Glutamatergic neuron (in vitro differentiated cells): ENCODE data around the gene APOH. TPM values are rescaled to one million over a fixed set of nuclear protein-coding genes. Genes with fewer than 3 reads are reported as not detected.

ENCODE experiments used
- DNase-seq: peaks from one replicate; pipeline ENCODE4 v3.0.0; 2022
- H3K27ac Mint-ChIP-seq: one replicate; pipeline ENCODE4 v1.8.0; 2020; ENCODE audit warnings: mild to moderate bottlenecking, mixed read lengths, inconsistent platforms; ENCODE audit not compliant: unreplicated experiment
- H3K27me3 Mint-ChIP-seq: one replicate; pipeline ENCODE4 v1.8.0; 2020; ENCODE audit warnings: mild to moderate bottlenecking, moderate library complexity, mixed read lengths, inconsistent platforms; ENCODE audit not compliant: unreplicated experiment
- H3K36me3 Mint-ChIP-seq: one replicate; pipeline ENCODE4 v1.8.0; 2020; ENCODE audit warnings: mild to moderate bottlenecking, mixed read lengths, inconsistent platforms; ENCODE audit not compliant: unreplicated experiment
- H3K4me1 Mint-ChIP-seq: one replicate; pipeline ENCODE4 v1.8.0; 2020; ENCODE audit warnings: mild to moderate bottlenecking, low read depth, mixed read lengths, inconsistent platforms; ENCODE audit not compliant: unreplicated experiment
- H3K4me3 Mint-ChIP-seq: one replicate; pipeline ENCODE4 v1.8.0; 2020; ENCODE audit warnings: mild to moderate bottlenecking, mixed read lengths, inconsistent platforms; ENCODE audit not compliant: unreplicated experiment
- H3K9me3 Mint-ChIP-seq: one replicate; pipeline ENCODE4 v1.8.0; 2020; ENCODE audit warnings: mild to moderate bottlenecking, moderate library complexity, mixed read lengths, inconsistent platforms; ENCODE audit not compliant: unreplicated experiment
- total RNA-seq: library from RNA; stranded (reverse); fragmentation: NEBNext Ultra II Directional; extraction: Animal tissue kit (Norgen Biotek cat#: 25700); gene quantifications from one replicate; pipeline ENCODE4 v1.2.1, GENCODE V29; 2021; ENCODE audit not compliant: unreplicated experiment
- TF ChIP-seq, protein P1 (sequence below): fragments of 200-600 bp; sonication (generic); IDR thresholded peaks from one replicate; pipeline ENCODE4 v1.5.0; 2021; ENCODE audit not compliant: partially characterized antibody, unreplicated experiment

The APOH gene
- total RNA-seq, 1 donor from 2014 or later, result not detected

- Mint-ChIP-seq H3K36me3 (peaks cover 4% of the 10 kb centered on the region), H3K27me3 (no peaks in the 10 kb centered on the region), H3K27ac (no peak overlapping the region), H3K4me1 (no peaks in the 10 kb centered on the region), H3K9me3 (no peaks in the 10 kb centered on the region), H3K4me3 (no peak overlapping the region)
- TF ChIP-seq, protein P1, sequence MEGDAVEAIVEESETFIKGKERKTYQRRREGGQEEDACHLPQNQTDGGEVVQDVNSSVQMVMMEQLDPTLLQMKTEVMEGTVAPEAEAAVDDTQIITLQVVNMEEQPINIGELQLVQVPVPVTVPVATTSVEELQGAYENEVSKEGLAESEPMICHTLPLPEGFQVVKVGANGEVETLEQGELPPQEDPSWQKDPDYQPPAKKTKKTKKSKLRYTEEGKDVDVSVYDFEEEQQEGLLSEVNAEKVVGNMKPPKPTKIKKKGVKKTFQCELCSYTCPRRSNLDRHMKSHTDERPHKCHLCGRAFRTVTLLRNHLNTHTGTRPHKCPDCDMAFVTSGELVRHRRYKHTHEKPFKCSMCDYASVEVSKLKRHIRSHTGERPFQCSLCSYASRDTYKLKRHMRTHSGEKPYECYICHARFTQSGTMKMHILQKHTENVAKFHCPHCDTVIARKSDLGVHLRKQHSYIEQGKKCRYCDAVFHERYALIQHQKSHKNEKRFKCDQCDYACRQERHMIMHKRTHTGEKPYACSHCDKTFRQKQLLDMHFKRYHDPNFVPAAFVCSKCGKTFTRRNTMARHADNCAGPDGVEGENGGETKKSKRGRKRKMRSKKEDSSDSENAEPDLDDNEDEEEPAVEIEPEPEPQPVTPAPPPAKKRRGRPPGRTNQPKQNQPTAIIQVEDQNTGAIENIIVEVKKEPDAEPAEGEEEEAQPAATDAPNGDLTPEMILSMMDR, result no peak
- DNase-seq, result no peak
Observed at GRCh38 chr17:66211047-66211810, 18.0 kb downstream of the APOH start.

- no peaks in the 10 kb centered on the region for H3K9me3 Mint-ChIP-seq
- no peak overlapping the region for H3K4me3 Mint-ChIP-seq
- H3K4me1 Mint-ChIP-seq, result no peaks in the 10 kb centered on the region
- TF ChIP-seq, protein P1, result no peak
- H3K27me3 Mint-ChIP-seq, result no peaks in the 10 kb centered on the region
- DNase-seq, result no peak
- H3K36me3 Mint-ChIP-seq, result peaks cover 4% of the 10 kb centered on the region
- no peak overlapping the region for H3K27ac Mint-ChIP-seq
Observed at GRCh38 chr17:66210208-66210574, 19.0 kb downstream of the APOH start.

DNA sequence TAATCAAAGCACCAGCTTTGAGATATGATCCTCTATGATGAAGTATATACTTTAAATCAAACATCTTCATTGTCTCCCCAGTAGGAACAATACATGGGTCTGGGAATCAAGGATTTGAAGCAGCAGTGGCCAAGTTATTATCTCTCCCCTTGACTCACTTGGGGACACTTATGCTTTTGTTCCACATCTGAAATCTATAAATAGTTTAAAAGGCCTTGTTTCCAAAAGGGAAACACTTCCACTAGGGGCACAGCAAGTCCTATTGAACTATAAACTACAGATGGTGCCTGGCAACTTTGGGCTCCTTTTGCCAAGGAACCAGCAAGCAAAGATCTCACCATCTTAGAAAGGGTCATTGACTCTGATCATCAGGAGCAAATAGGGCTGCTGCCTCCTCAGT, 21.3 kb downstream of the APOH start:
- H3K36me3 Mint-ChIP-seq, result peaks cover 4% of the 10 kb centered on the region
- no peaks in the 10 kb centered on the region for H3K9me3 Mint-ChIP-seq
- no peaks in the 10 kb centered on the region for H3K4me1 Mint-ChIP-seq
- H3K27ac Mint-ChIP-seq, result no peak overlapping the region
- H3K27me3 Mint-ChIP-seq, result no peaks in the 10 kb centered on the region
- TF ChIP-seq, protein P1, result no peak
- H3K4me3 Mint-ChIP-seq, result no peak overlapping the region
- no peak for DNase-seq

GRCh38 chr17:66203274-66204015, 25.8 kb downstream of the APOH start:
- Mint-ChIP-seq H3K36me3 (no peaks in the 10 kb centered on the region), H3K9me3 (no peaks in the 10 kb centered on the region), H3K27me3 (no peaks in the 10 kb centered on the region), H3K4me1 (no peaks in the 10 kb centered on the region), H3K27ac (no peak overlapping the region), H3K4me3 (no peak overlapping the region)
- TF ChIP-seq, protein P1, result no peak
- DNase-seq, result no peak

- H3K4me1 Mint-ChIP-seq, result no peaks in the 10 kb centered on the region
- H3K27me3 Mint-ChIP-seq, result no peaks in the 10 kb centered on the region
Observed at GRCh38 chr17:66200685-66201092, 28.5 kb downstream of the APOH start.

More at GRCh38 chr17:66200685-66201092, 28.5 kb downstream of the APOH start:
- no peaks in the 10 kb centered on the region for H3K9me3 Mint-ChIP-seq
- H3K4me3 Mint-ChIP-seq, result no peak overlapping the region
- TF ChIP-seq, protein P1, result no peak
- no peak overlapping the region for H3K27ac Mint-ChIP-seq
- peak; percentile 36 for DNase-seq
- no peaks in the 10 kb centered on the region for H3K36me3 Mint-ChIP-seq
